Loucy (cell line): Measurements from ENCODE around the gene COL8A1.

ENCODE experiments used
- H2AFZ ChIP-seq: fragments of 200-600 bp; sonication (generic); 2 replicates; pipeline ENCODE4 v1.6.0; 2016; ENCODE audit warnings: antibody characterized with exemption, mild to moderate bottlenecking, low read length, moderate library complexity
- H3F3A ChIP-seq: fragments of 200-600 bp; 2 replicates; pipeline ENCODE4 v1.6.0; 2016; ENCODE audit warnings: antibody characterized with exemption, low read depth, mild to moderate bottlenecking
- H3K27me3 ChIP-seq: fragments of 200-600 bp; sonication (generic); 2 replicates; pipeline ENCODE4 v1.6.1; 2014; ENCODE audit warnings: low read length, mild to moderate bottlenecking; ENCODE audit not compliant: insufficient read depth, poor library complexity, severe bottlenecking
- H3K36me3 ChIP-seq: fragments of 200-600 bp; sonication (generic); 2 replicates; pipeline ENCODE4 v1.6.1; 2016; ENCODE audit warnings: low read length; ENCODE audit not compliant: insufficient read depth
- H3K4me1 ChIP-seq: fragments of 200-600 bp; sonication (generic); 2 replicates; pipeline ENCODE4 v1.5.1; 2014; ENCODE audit warnings: low read length, mild to moderate bottlenecking; ENCODE audit not compliant: insufficient read depth, poor library complexity, severe bottlenecking
- H3K4me2 ChIP-seq: fragments of 200-600 bp; sonication (generic); 2 replicates; pipeline ENCODE4 v1.6.0; 2014; ENCODE audit warnings: antibody characterized with exemption, low read length, low read depth, mild to moderate bottlenecking; ENCODE audit not compliant: poor library complexity, severe bottlenecking
- H3K4me3 ChIP-seq: fragments of 200-600 bp; sonication (generic); 2 replicates; pipeline ENCODE4 v1.5.1; 2014; ENCODE audit warnings: low read length, mild to moderate bottlenecking, mixed read lengths; ENCODE audit not compliant: poor library complexity, severe bottlenecking
- H3K79me2 ChIP-seq: fragments of 200-600 bp; sonication (generic); 2 replicates; pipeline ENCODE4 v1.6.1; 2014; ENCODE audit warnings: low read length; ENCODE audit not compliant: insufficient read depth
- H3K9ac ChIP-seq: fragments of 200-600 bp; sonication (generic); 2 replicates; pipeline ENCODE4 v1.6.0; 2014; ENCODE audit warnings: mild to moderate bottlenecking, low read depth, low read length, moderate library complexity; ENCODE audit not compliant: poor library complexity, severe bottlenecking
- H3K9me2 ChIP-seq: fragments of 200-600 bp; sonication (generic); replicated peaks from 2 replicates; pipeline ENCODE4 v1.6.1; 2016; ENCODE audit warnings: low read depth, low read length, mixed read lengths
- H3K9me3 ChIP-seq: fragments of 200-600 bp; sonication (generic); 2 replicates; pipeline ENCODE4 v1.6.1; 2014; ENCODE audit warnings: mild to moderate bottlenecking, antibody characterized with exemption, low read length, low read depth; ENCODE audit not compliant: insufficient read depth
- H4K20me1 ChIP-seq: fragments of 200-600 bp; sonication (generic); 2 replicates; pipeline ENCODE4 v1.6.0; 2014; ENCODE audit warnings: antibody characterized with exemption, low read length, mild to moderate bottlenecking; ENCODE audit not compliant: insufficient read depth, poor library complexity, severe bottlenecking
- CTCF ChIP-seq: fragments of 200-600 bp; sonication (generic); conservative IDR thresholded peaks from 2 replicates; pipeline ENCODE4 v1.5.1; 2014; ENCODE audit warnings: mild to moderate bottlenecking, antibody characterized with exemption, low read length
- EZH2phosphoT487 ChIP-seq: fragments of 200-600 bp; IDR thresholded peaks from 2 replicates; pipeline ENCODE4 v1.6.1; 2018; ENCODE audit warnings: antibody characterized with exemption, mild to moderate bottlenecking, moderate library complexity, borderline replicate concordance

The COL8A1 gene

GRCh38 chr3:99765042-99765942 is 126.9 kb downstream of the COL8A1 start:
- H4K20me1 ChIP-seq: no peaks in the 10 kb centered on the region
- H3K36me3 ChIP-seq: no peaks in the 10 kb centered on the region
- no peaks in the 10 kb centered on the region for H3K9me3 ChIP-seq
- no peaks in the 10 kb centered on the region for H3K9me2 ChIP-seq
- H3K79me2 ChIP-seq: no peaks in the 10 kb centered on the region
- no peak overlapping the region for H2AFZ ChIP-seq
- TF ChIP-seq EZH2phosphoT487 (no peak), CTCF (no peak)
- H3K4me1 ChIP-seq: no peaks in the 10 kb centered on the region
- no peaks in the 10 kb centered on the region for H3F3A ChIP-seq
- H3K27me3 ChIP-seq: peaks cover 8% of the 10 kb centered on the region
- H3K4me3 ChIP-seq: no peak overlapping the region
- H3K9ac ChIP-seq: no peak overlapping the region
- no peak overlapping the region for H3K4me2 ChIP-seq

- Histone ChIP-seq H4K20me1 (no peaks in the 10 kb centered on the region), H3K4me3 (no peak overlapping the region), H3K36me3 (no peaks in the 10 kb centered on the region), H3K9ac (no peak overlapping the region), H3K9me3 (no peaks in the 10 kb centered on the region), H3K9me2 (no peaks in the 10 kb centered on the region), H3K79me2 (no peaks in the 10 kb centered on the region), H2AFZ (no peak overlapping the region), H3F3A (no peaks in the 10 kb centered on the region), H3K4me1 (no peaks in the 10 kb centered on the region), H3K4me2 (no peak overlapping the region), H3K27me3 (no peaks in the 10 kb centered on the region)
- TF ChIP-seq CTCF (no peak), EZH2phosphoT487 (no peak)
Observed at GRCh38 chr3:99767291-99767690, 128.9 kb downstream of the COL8A1 start.

GRCh38 chr3:99768126-99768525 is 129.7 kb downstream of the COL8A1 start:
- Histone ChIP-seq H2AFZ (no peak overlapping the region), H3K36me3 (no peaks in the 10 kb centered on the region), H3K4me1 (no peaks in the 10 kb centered on the region), H3K9me2 (no peaks in the 10 kb centered on the region), H3K4me3 (no peak overlapping the region), H3F3A (no peaks in the 10 kb centered on the region), H3K4me2 (no peak overlapping the region), H3K27me3 (no peaks in the 10 kb centered on the region), H4K20me1 (no peaks in the 10 kb centered on the region), H3K9me3 (no peaks in the 10 kb centered on the region), H3K9ac (no peak overlapping the region), H3K79me2 (no peaks in the 10 kb centered on the region)
- TF ChIP-seq EZH2phosphoT487 (no peak), CTCF (no peak)
